GM15510 (cell line): Measurements from ENCODE around the gene ARHGAP11A.
"Not testable (repeated sequence)": the region's sequence is repeated elsewhere in the genome, so short reads cannot be mapped to it uniquely, and the experiment has no call there.

Experiments used
- POLR2A ChIP-seq: IDR thresholded peaks from 3 replicates; pipeline ENCODE4 v1.6.1; 2011; ENCODE audit warnings: borderline replicate concordance; ENCODE audit not compliant: insufficient read length; ENCODE audit errors: extremely low read depth

Gene ARHGAP11A, protein sequence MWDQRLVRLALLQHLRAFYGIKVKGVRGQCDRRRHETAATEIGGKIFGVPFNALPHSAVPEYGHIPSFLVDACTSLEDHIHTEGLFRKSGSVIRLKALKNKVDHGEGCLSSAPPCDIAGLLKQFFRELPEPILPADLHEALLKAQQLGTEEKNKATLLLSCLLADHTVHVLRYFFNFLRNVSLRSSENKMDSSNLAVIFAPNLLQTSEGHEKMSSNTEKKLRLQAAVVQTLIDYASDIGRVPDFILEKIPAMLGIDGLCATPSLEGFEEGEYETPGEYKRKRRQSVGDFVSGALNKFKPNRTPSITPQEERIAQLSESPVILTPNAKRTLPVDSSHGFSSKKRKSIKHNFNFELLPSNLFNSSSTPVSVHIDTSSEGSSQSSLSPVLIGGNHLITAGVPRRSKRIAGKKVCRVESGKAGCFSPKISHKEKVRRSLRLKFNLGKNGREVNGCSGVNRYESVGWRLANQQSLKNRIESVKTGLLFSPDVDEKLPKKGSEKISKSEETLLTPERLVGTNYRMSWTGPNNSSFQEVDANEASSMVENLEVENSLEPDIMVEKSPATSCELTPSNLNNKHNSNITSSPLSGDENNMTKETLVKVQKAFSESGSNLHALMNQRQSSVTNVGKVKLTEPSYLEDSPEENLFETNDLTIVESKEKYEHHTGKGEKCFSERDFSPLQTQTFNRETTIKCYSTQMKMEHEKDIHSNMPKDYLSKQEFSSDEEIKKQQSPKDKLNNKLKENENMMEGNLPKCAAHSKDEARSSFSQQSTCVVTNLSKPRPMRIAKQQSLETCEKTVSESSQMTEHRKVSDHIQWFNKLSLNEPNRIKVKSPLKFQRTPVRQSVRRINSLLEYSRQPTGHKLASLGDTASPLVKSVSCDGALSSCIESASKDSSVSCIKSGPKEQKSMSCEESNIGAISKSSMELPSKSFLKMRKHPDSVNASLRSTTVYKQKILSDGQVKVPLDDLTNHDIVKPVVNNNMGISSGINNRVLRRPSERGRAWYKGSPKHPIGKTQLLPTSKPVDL

DNA sequence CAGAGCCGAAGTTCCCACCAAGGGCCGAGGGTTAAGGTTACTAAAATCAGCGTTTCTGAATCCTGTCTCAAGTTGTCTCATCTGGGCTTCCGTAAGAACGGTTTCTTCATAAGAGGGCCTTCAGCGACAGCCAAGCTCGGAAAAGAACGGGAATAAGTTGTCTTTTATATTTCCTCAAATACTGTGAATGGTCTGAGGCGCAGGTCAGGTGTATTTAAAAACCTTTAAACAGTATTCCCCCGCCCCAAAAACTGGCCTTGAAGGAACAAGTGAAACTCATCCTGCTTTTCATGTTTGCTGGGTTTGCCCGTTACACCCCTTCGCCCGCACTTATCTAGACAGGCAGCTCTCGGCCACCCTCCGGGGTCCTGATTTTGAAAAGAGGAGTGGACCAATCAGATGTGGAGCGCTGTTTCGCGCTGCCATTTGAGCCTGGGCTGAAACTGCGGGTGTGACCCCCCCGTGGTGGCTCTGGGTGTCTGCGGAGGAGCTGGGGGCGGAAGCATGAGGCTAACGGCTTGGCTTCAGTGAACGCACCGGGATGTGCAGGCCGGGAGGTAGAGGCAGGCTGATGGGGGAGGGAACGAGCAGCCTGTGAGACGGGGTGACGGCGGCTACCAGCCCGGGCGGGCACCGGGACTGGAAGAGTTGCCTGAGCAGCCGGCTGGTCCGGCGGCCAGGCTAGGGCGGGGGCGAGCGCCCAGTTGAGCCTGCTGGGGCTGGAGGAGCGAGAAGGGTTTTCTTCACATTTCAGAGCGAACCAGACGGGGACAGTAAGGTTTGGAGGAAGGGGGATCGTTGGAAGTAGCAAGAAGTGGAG is at the start of gene ARHGAP11A:
TSS of gene ARHGAP11A (plus strand) at position 454 of the 820 bp plus-strand sequence. CDS start 708 bp downstream, outside the sequence.
- TF ChIP-seq POLR2A: peak; percentile 15

DNA sequence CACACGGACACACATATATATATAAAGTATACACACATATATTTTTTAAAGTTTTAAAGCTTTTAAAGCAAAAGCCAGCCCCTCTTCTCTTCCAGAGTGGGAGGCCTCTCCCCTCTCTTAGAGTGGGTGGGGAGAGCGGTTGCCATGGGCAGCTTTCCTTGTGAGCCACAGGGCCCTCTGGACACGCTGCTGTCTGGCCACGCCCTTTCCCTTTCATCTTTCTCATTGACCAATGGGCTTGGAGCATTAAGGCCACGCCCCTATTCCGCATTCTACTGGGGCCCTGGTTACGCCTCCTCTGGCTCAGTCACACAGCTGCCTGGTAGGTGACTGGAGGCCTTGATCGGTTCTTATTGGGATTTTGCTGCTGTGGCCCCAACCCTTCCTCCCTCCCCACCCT is 22.2 kb upstream of the ARHGAP11A start, which contains the start of gene GOLGA8N:
TSS of gene GOLGA8N (plus strand) at position 306 of the 400 bp plus-strand sequence.
- TF ChIP-seq POLR2A: not testable (repeated sequence)

DNA sequence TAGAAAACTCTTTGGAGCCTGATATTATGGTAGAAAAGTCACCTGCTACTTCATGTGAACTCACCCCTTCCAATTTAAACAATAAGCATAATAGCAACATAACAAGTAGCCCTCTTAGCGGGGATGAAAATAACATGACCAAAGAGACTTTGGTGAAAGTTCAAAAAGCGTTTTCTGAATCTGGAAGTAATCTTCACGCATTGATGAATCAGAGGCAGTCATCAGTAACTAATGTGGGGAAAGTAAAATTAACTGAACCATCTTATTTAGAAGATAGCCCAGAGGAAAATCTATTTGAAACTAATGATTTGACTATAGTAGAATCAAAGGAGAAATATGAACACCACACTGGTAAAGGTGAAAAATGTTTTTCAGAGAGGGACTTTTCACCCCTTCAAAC is 21.1 kb downstream of the ARHGAP11A start:
- no peak for TF ChIP-seq POLR2A

DNA sequence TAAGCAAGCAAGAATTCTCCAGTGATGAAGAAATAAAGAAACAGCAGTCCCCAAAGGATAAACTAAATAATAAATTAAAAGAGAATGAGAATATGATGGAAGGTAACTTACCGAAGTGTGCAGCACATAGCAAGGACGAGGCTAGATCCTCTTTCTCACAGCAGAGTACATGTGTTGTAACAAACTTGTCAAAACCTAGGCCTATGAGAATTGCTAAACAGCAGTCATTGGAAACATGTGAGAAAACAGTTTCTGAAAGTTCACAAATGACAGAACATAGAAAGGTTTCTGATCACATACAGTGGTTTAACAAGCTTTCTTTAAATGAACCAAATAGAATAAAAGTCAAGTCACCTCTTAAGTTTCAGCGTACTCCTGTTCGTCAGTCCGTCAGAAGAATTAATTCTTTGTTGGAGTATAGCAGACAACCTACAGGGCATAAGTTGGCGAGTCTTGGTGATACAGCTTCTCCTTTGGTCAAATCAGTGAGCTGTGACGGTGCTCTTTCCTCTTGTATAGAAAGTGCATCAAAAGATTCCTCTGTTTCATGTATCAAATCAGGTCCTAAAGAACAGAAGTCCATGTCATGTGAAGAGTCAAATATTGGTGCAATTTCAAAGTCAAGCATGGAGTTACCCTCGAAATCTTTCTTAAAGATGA is 21.7 kb downstream of the ARHGAP11A start:
- no peak for TF ChIP-seq POLR2A

DNA sequence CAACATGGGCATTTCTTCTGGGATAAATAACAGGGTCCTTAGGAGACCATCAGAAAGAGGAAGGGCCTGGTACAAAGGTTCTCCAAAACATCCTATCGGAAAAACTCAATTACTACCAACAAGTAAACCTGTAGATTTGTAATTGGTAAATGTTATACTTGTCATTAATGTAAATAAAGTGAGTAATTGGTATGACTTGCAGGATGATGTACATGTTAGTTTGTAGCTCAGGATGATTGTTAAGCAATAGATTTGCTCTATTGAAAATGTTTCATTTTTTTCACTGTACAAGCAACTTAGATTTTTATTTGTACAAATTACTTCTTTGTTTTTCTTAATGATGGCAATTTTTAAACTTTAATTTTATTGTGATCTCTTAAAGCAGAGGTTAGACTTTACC is 22.4 kb downstream of the ARHGAP11A start:
- no peak for TF ChIP-seq POLR2A

DNA sequence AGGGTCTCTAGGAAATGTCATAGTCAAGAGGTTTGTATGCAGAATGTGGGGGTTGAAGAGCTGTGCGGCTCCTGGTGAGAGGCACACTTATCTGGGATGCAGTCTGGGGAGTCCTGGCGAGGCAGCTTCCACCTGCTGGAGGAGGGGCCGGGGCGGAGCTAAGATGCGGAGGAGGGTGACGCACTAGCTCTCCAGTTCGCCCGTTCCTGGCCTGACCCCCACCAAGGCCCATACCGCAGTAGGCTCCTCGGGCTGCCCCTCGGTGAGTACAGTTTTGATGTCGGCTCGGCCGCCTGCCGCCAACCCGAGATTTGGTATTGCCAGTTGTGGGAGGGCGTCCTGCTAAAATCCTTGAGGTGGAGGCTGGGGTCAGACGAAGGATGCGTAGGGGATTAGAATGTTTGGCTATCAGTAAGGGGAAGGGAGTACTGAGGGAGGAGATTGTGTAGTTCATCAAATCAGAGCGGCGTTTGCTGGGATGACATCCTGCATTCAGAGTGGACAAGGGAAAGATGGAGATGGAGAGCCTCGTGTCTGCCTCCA is 26.3 kb downstream of the ARHGAP11A start, which contains the start of gene SCG5:
TSS of gene SCG5 (plus strand) at position 194 of the 543 bp plus-strand sequence. CDS start 1,883 bp downstream, outside the sequence.
- no peak for TF ChIP-seq POLR2A

DNA sequence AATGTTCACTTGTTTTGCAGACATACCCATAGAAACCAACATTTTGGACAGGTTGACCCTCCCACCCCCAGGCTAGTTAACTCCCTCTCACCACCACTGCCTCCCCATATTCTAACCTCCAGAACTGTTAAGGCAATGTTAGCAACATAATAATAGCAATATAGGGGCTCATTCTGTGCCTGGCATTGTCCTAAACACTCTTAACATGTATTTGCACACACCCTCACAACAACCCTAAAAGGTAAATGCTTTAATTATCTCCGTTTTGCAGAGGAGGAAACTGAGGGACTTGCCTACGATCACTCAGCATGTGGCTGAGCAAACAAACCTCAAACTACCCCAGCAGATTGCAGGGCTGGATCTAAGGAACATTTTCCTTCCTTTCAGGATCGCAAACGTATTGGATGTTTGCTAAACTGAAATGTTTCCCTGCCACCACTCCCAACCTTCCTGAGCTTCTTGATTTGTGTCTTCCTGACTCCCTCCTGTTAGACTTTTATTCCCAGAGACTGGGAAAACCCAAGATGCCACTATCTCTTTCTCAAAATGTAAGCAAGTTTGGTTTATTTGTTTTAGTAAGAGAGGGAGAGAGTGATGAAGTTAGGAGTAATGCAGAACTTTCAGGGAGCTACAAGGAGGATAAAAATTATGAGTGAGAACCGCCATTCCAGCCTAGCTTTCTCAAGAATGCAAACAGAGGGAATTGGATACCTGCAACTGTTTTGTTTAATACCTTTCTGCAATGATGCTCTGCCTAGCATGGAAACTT is 27.5 kb downstream of the ARHGAP11A start:
- no peak for TF ChIP-seq POLR2A

DNA sequence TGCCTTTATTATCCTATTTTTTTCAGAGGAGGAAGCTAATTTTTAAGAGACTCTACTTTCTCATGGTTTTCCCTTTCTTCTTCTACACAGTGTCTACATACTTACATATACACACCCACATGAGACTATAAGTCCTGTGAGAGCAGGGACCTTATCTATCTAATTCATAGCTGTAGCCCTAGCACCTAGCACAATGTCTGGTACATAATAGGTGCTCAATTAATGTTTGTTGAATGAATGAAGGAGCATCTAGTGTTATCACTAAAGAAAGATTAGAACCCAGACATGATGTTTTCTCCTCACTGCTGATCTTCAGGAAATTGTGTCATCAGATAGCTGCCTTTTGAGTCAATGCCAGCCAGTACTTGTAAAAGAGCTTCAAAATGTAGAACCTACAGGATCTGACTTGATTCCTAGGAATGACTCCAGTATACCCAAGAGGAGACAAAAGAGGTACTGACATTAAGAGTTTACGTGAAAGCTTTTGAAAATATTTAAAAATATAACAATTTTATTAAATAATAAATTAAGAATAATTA is 28.7 kb downstream of the ARHGAP11A start:
- TF ChIP-seq POLR2A: no peak

DNA sequence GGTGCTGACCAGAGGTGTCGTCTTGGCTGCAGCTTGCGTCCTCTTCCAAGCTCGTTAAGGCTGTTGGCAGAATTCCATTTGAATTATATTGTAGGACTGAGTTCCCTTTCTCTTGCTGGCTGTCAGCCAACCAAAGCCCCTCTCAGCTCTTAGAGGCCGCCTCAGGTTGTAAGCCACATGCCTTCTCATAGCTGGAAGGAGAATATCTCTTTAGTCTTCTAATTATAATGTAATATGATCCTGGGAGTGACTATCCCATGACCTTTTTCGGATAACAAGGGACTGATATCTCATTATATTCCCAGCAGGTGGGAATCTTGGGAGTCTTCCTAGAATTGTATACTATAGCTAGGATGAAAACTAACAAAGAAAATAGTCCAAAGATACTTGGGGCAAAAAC is 31.0 kb downstream of the ARHGAP11A start:
- TF ChIP-seq POLR2A: no peak

DNA sequence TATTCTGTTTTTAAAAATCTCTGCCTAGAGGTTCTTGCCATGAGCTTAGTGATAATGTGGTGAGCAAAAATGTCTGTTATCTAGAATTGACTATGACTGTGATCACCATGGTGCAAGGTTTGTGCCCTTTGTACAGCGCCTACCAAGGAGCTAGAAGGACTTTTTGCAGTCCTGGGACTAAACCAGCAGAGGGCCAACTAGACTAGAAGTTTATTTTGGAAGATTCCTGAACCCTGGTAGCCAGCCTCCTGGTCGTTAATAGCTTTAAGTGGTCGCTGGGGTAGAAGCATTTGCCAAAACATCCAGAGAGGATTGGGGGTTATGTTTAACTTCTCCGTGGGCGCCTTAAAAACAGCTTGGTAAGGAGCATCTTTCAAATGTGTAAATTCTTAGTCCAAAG is 34.0 kb downstream of the ARHGAP11A start:
- TF ChIP-seq POLR2A: no peak

DNA sequence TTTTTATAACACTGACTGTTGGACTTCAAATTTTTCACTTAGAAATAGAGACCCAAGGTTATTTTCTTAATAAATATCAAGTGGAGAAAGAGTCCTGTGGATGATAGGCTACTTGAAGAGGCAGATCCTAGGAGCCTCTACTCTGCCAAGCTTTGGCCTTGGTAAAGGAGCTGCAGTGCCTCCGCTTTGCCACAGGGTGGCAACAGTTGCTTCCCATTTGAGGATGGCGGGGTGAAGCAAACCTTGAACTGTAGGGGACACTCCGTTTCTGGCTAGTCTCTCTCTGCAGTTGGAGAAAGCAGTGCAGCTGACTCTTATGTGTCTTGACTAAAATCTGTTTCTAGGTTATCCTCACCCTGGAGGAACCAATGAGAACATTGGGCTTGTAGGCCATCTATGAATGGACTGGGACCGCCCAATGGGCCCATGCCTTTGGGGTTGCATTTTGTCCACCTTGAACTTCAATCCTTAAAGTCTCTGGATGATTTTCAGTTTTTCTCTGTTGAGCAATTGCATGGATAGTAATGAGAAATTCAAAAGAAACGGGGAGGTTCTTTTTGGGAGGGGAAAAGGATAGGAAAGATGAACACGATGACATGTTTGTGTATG is 36.0 kb downstream of the ARHGAP11A start:
- TF ChIP-seq POLR2A: no peak

DNA sequence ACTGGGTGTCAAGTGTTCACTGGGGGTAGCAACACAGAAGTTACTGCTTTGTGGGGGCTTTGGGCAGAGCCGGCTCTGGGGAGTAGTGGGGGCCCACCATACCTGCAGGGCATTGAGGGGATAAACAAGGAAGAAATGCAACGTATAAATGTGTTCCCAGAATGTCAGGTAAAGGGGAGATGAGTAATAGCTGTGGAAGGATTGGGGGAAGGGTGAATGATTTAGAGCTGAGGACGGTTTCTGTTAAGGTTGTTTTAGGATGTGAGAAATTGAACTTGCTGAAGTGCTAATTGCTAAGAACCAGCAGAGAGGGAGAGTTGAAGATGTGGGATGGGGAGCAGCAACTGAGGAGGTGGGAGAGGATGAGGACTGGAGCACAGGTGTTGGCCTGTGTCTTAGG is 36.9 kb downstream of the ARHGAP11A start:
- no peak for TF ChIP-seq POLR2A
